ENCODE results near the gene TMEM217.

DNA sequence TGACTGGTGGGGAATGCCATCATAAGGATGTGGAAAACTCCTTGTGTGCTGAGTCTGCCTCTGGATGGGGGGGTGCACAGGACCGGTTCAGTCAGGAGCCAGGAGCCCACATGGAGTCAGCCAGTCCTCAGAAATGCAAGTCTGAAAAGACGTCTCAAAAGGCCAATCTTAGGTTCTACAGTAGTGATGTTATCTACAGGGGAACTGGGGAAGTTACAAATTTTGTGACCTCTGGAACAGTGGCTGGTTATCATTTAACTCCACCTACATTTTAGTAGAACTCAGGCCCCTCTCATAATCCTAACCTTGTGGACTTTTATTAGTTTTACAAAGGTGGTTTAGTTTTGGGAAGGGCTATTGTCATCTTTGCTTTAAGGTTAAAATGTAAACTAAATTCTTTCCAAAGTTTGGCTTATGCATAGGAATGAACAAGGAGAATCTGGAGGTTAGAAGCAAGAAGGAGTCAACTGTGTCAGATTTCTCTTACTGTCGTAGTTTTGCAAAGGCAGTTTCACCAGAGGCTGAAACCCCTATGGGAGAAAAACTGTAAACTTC is 14.1 kb downstream of the TMEM217 start:
- TF ChIP-seq SP1 (IDR thresholded peaks at IDR 0.05) (no peak), ARNT (IDR thresholded peaks at IDR 0.05) (no peak), CTBP1 (IDR thresholded peaks at IDR 0.05; ENCODE audit: borderline replicate concordance) (no peak), HDGF (IDR thresholded peaks at IDR 0.05; ENCODE audit: borderline replicate concordance) (no peak), FOXA1 (IDR thresholded peaks at IDR 0.05) (no peak), BHLHE40 (IDR thresholded peaks at IDR 0.05; ENCODE audit: borderline replicate concordance) (no peak), FOXK2 (IDR thresholded peaks at IDR 0.05) (no peak), TARDBP (IDR thresholded peaks at IDR 0.05) (no peak), L3MBTL2 (conservative IDR thresholded peaks at IDR 0.05) (no peak), ELF4 (IDR thresholded peaks at IDR 0.05) (no peak), LEF1 (IDR thresholded peaks at IDR 0.05; ENCODE audit: borderline replicate concordance) (no peak), ZNF384 (IDR thresholded peaks at IDR 0.05) (no peak), SUZ12 (IDR thresholded peaks at IDR 0.05) (no peak)
- TF ChIP-seq, protein P1, sequence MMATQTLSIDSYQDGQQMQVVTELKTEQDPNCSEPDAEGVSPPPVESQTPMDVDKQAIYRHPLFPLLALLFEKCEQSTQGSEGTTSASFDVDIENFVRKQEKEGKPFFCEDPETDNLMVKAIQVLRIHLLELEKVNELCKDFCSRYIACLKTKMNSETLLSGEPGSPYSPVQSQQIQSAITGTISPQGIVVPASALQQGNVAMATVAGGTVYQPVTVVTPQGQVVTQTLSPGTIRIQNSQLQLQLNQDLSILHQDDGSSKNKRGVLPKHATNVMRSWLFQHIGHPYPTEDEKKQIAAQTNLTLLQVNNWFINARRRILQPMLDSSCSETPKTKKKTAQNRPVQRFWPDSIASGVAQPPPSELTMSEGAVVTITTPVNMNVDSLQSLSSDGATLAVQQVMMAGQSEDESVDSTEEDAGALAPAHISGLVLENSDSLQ (IDR thresholded peaks at IDR 0.05): no peak

Measured in HEK293T (cell line).